Posterior cingulate gyrus (tissue), 11 donors: ENCODE results near the gene CX3CL1.

Source experiments
- DNase-seq, 10 donors: peaks; one replicate each; pipeline versions ENCODE4 v3.0.0 to v3.0.0-alpha.2; 2020 to 2021; ENCODE audit warnings: mixed read lengths in 3 of 10
- intact Hi-C: fragments of 100-400 bp; cut with DNase I; formaldehyde crosslinking; loops from one replicate; pipeline ENCODE4 v1.15.1; 2023

CX3CL1 gene

DNA sequence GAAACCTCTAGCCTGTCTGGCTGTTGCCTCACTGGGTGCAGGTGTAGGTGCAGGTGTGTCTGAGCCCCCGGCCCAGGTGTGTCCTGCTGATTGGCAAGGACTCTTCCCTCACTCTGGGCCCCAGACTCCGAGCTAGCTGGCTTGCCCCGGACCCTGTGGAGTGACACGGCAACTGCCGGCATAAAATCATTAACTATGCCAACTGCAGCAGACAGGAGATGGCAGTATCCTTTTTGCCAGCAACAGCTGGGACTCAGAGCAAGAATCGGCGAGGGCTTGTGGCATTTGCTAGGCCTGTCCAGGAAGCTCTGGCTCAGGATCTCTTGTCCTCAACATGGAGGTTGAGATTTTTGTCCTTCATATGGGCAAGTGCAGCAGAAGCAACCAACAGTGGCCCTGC lies 54.1 kb downstream of the CX3CL1 start:
- peak in 1 of 10 donors; percentile 81 for DNase-seq
- intact Hi-C loops, result no loop called here

DNA sequence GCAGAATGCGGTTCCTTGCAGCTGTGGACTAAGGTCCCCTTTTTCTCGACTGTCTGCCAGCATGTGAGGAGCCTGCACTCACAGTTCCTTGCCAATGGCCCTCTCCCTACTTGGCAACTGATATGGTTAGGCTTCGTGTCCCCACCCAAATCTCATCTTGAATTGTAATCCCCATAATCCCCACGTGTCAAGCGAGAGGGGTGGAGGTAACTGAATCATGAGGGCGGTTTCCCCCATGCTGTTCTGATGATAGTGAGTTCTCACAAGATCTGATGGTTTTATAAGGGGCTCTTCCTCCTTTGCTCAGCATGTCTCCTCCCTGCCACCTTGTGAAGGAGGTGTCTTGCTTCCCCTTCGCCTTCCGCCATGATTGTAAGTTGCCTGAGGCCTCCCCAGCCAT lies 55.0 kb downstream of the CX3CL1 start:
- no peak for DNase-seq
- intact Hi-C loops, result no loop called here

DNA sequence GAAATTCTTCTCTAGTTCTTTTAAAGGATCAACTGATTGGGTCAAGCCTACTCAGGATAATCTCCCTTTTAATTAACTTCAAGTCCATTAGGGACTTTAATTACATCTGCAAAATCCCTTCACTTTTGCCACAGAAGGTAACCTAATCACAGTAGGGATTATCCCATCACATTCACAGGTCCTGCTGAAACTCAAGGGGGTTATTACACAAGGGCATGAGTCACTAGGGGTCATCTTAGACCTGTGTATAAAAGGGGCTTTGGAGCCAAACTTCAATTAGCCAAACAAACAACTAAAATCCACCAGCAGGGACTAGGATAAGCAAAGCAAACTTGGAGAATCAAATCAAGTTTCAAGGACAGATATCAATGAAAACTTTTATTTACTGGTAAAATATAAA lies 55.5 kb downstream of the CX3CL1 start:
- DNase-seq, result no peak
- intact Hi-C loops, result no loop called here

DNA sequence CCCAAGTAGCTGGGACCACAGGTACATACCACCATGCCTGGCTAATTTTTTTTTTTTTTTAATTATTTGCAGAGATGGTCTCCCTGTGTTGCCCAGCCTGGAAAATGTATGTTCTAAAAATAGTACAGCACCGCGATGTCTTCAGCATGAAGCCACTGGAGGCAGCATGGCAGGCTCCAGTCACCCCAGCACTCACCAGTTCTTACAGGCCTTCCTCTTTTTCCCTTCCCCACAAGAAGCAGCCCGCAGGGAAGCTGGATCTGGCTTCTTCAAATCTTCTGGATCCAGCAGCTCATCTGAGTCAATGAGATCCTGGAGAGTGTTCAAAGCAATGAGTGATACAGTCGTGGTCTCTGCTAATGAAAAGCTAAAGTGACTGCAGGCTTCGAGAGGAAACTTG lies 58.7 kb downstream of the CX3CL1 start:
- no peak for DNase-seq
- intact Hi-C loops, result no loop called here

DNA sequence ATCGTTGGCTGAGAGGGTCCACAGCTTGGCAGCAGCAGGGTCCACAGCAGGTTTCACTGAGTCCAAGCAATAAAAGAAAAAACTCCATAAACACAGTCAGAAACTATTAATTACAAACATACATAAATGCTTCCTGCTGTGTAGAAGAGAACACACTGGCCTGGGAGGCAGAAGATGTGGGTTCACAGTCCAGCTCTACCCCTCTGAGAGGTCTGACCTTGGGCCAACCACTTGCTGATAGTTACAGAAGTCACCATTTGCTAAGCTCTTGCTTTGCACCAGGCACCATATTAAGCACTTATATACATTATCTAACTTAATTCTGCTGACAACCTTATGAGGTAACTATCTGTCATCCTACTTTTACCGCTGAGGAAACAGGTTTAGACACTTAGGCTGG lies 60.2 kb downstream of the CX3CL1 start:
- no peak for DNase-seq
- intact Hi-C loops, result no loop called here

DNA sequence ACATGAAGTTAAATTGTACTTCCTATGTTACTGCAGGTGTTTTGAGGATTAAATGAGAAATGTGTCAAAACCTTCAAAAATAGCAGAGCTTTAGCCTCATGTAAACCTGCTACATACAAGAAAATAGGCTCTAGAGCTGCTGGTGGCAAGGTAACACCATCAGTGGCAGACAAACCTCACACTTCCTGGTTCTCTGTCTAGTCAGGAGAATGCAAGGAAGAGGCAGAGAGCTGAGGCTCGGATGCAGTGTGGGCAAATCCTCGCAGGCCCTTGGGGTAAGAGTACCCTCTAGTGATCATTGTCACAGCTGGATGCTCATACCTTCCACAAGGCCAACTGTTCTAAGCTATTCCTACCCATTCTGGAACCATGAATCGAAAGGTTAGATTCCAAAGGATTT lies 60.7 kb downstream of the CX3CL1 start:
- no peak for DNase-seq
- intact Hi-C loops, result no loop called here

DNA sequence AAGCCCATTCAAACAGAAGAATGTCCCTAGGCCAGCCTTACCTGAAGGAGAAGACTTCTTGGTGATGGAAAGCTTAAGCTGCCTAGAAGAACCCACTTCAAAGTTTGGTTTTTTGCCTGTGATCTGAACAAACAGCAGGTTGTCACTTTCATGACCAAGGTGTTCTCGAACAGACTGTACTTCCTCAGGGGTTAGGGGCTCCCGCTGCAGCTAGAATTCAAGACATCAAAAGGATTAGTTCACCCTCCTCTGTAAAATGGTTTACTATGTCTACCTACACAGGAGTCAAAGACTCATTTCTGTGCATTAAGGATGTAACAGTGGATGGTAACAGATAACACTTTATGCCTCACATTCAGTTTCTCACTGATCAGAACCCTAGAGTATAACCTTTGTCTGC lies 61.7 kb downstream of the CX3CL1 start:
- DNase-seq, result no peak
- intact Hi-C loops, result no loop called here
